GM12878 (cell line): ENCODE data around the gene MOB2. TPM values are rescaled to one million over a fixed set of nuclear protein-coding genes. Genes with fewer than 3 reads are reported as not detected.

Experiments used
- ATAC-seq: fragments of 200-7000 bp; cut with Tn5 transposase; 3 replicates; pipeline ENCODE4 v1.9.1; 2020; ENCODE audit warnings: mild to moderate bottlenecking, moderate library complexity
- BruUV-seq: library from RNA; stranded (reverse); fragments of 400-500 nt; replicated peaks from 2 replicates; lab custom pipeline; 2021; lab: Mats Ljungman, UMichigan
- CTCF ChIA-PET: fragments of 300-600 bp; sonication (Branson Sonifier 250); formaldehyde crosslinking; extraction: SDS; loops from one replicate; lab custom pipeline; 2021; ENCODE audit warnings: inconsistent platforms; lab: Yijun Ruan, JAX
- POLR2A ChIA-PET: fragments of 350-600 bp; formaldehyde crosslinking; extraction: SDS; loops from one replicate; lab custom pipeline; 2021; ENCODE audit warnings: inconsistent platforms; lab: Charles Lee
- RAD21 ChIA-PET: fragments of 300-600 bp; sonication (Branson Sonifier 250); formaldehyde crosslinking; loops from one replicate; lab custom pipeline; 2023; ENCODE audit warnings: antibody characterized with exemption; ENCODE audit not compliant: unreplicated experiment; lab: Charles Lee
- SMC1A ChIA-PET: fragments of 300-600 bp; sonication (Branson Sonifier 250); formaldehyde crosslinking; loops from one replicate; lab custom pipeline; 2023; ENCODE audit not compliant: unreplicated experiment, uncharacterized antibody; lab: Charles Lee
- DNase-seq: peaks from one replicate; pipeline ENCODE4 v3.0.0-alpha.2; 2011; ENCODE audit warnings: low read depth, low spot score
- FAIRE-seq: peaks from 3 replicates; lab custom pipeline; 2011; peaks lifted over from hg19 to GRCh38; lab: Jason Lieb, UNC
- H2AFZ ChIP-seq: 2 replicates; pipeline ENCODE4 v1.6.0; 2011; ENCODE audit warnings: low read depth, low read length, control low read depth; ENCODE audit not compliant: control insufficient read depth
- H3K27ac ChIP-seq: 2 replicates; pipeline ENCODE4 v1.5.1; 2011; ENCODE audit warnings: control low read depth; ENCODE audit not compliant: control insufficient read depth, insufficient read depth
- H3K27me3 ChIP-seq, 2 experiments: replicated peaks in 1 of 2; 2 replicates each; pipeline versions ENCODE4 v1.6.0 to v1.6.1; 2011; ENCODE audit warnings: low read length in 1 of 2; ENCODE audit not compliant: control insufficient read depth in 2 of 2, insufficient read depth in 2 of 2
- H3K36me3 ChIP-seq, 2 experiments: 2 replicates each; pipeline ENCODE4 v1.5.1; 2011; ENCODE audit warnings: low read length in 1 of 2; ENCODE audit not compliant: control insufficient read depth in 2 of 2, insufficient read depth in 2 of 2
- H3K4me1 ChIP-seq: 2 replicates; pipeline ENCODE4 v1.6.1; 2011; ENCODE audit warnings: mild to moderate bottlenecking, low read length, moderate library complexity, mixed read lengths; ENCODE audit not compliant: control insufficient read depth, insufficient read depth
- H3K4me2 ChIP-seq: 2 replicates; pipeline ENCODE4 v1.6.0; 2011; ENCODE audit warnings: control low read depth; ENCODE audit not compliant: control insufficient read depth, insufficient read depth
- H3K4me3 ChIP-seq: fragments of 200-600 bp; sonication (generic); 2 replicates; pipeline ENCODE4 v1.5.1; 2016
- H3K79me2 ChIP-seq: 2 replicates; pipeline ENCODE4 v1.6.0; 2011; ENCODE audit warnings: low read length; ENCODE audit not compliant: control insufficient read depth, insufficient read depth
- H3K9ac ChIP-seq: 2 replicates; pipeline ENCODE4 v1.8.0; 2011; ENCODE audit warnings: low read length, control low read depth, mixed read lengths; ENCODE audit not compliant: control insufficient read depth, insufficient read depth
- H3K9me3 ChIP-seq: replicated peaks from 3 replicates; pipeline ENCODE4 v1.5.1; 2011; ENCODE audit warnings: mild to moderate bottlenecking, low read length; ENCODE audit not compliant: control insufficient read depth, insufficient read depth
- H4K20me1 ChIP-seq: 2 replicates; pipeline ENCODE4 v1.6.0; 2011; ENCODE audit not compliant: control insufficient read depth, insufficient read depth
- CBFB ChIP-seq: IDR thresholded peaks from 2 replicates; pipeline ENCODE4 v1.6.1; 2016; ENCODE audit warnings: antibody characterized with exemption, low read depth
- EZH2 ChIP-seq: IDR thresholded peaks from 2 replicates; pipeline ENCODE4 v1.6.1; 2012; ENCODE audit warnings: low read depth, mild to moderate bottlenecking, control low read depth, inconsistent platforms, low read length, borderline replicate concordance; ENCODE audit not compliant: control insufficient read depth
- JUNB ChIP-seq: IDR thresholded peaks from 2 replicates; pipeline ENCODE4 v1.6.1; 2016; ENCODE audit warnings: antibody characterized with exemption, mild to moderate bottlenecking
- RUNX3 ChIP-seq: IDR thresholded peaks from 2 replicates; pipeline ENCODE4 v1.6.1; 2012; ENCODE audit warnings: low read length, inconsistent platforms
- SP1 ChIP-seq: IDR thresholded peaks from one replicate; pipeline ENCODE4 v1.6.1; 2011; ENCODE audit warnings: low read depth, low read length
- TCF12 ChIP-seq: IDR thresholded peaks from 2 replicates; pipeline ENCODE4 v1.6.1; 2011; ENCODE audit warnings: low read depth, mild to moderate bottlenecking, low read length
- WGBS: methylation state at CpG from one replicate; pipeline ENCODE4 v1.1.6; 2016; ENCODE audit warnings: low lambda C conversion rate; ENCODE audit not compliant: insufficient replicate concordance, insufficient coverage; ENCODE audit errors: missing lambda C conversion rate; 5-methylcytosine and 5-hydroxymethylcytosine counted together
- in situ Hi-C: fragments of 300-500 bp; cut with MboI; formaldehyde crosslinking; loops from 9 replicates; pipeline ENCODE4 v1.14.3; 2018; ENCODE audit warnings: mixed read lengths
- intact Hi-C: fragments of 100-400 bp; cut with micrococcal nuclease; formaldehyde crosslinking; loops from one replicate; pipeline ENCODE4 v1.14.2; 2022; ENCODE audit not compliant: unreplicated experiment
- polyA plus RNA-seq, 11 experiments: library from polyadenylated mRNA; depleted of rRNA in 4 of 11; unstranded in 6 of 11; stranded (reverse) in 5 of 11; fragments of >200 nt; fragmentation: Nextera tagmentation in 4 of 11; fragmentation: Illumina TruSeq in 1 of 11; extraction: Ambion mirVana in 4 of 11; extraction: Trizol in 1 of 11; gene quantifications; 1 replicate in 1 of 11; 2 replicates in 10 of 11; pipeline versions ENCODE4 v1.2.1 to v1.2.3, GENCODE V29; 2011 to 2016; ENCODE audit warnings: inconsistent platforms in 2 of 11, missing spikeins in 2 of 11, low read depth in 1 of 11
- total RNA-seq, 4 experiments: library from RNA; depleted of rRNA in 3 of 4; stranded (reverse); fragments of >200 nt in 3 of 4; fragmentation: Illumina TruSeq in 1 of 4; extraction: Trizol in 1 of 4; gene quantifications; 2 replicates each; pipeline versions ENCODE4 v1.2.1 to v1.2.3, GENCODE V29; 2013 to 2021

Gene MOB2
- total and polyA plus RNA-seq, 10 of the 15 experiments (the other 5 are each of a cell fraction or from before 2014, with no cell fraction given), result 0.10 to 34.6 (median 15.5) TPM

DNA sequence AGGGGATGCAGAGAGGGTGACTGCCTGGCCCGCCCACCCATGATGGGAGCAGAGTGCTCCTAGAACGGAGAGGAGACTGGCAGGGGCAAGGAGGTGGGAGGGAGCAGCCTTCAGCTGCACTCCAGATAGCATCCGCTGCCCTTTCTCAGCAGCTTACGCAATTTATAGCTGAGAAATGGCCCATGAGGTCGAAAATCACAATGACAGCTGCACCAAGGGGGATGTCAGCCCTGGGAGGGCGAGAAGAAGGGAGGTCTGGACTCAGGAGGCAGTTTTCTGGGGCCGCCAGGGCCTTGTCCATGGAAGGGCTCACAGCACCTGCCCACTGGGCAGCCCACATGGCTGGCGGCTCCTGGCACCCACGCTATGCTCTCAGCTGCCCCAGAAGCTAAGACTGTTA is 17.6 kb upstream of the MOB2 start:
- ATAC-seq (no peak), DNase-seq (no peak)
- 0 out of 2 replicates have a peak, but pooled peaks cover under 1% of the 10 kb centered on the region for H4K20me1 ChIP-seq
- H3K9ac ChIP-seq, result no peak overlapping the region
- no peak overlapping the region for H3K4me3 ChIP-seq
- in situ Hi-C loops, result no loop called here
- ChIA-PET SMC1A (no interaction called here), POLR2A (no interaction called here), CTCF (no interaction called here)
- H2AFZ ChIP-seq, result no peak overlapping the region
- intact Hi-C loops, result no loop called here
- H3K9me3 ChIP-seq, result no peaks in the 10 kb centered on the region; the same call in 2 of the 3 replicates
- H3K36me3 ChIP-seq, result peaks cover 0 to 2% of the 10 kb centered on the region in 2 experiments; a peak in 2 of 4 replicates
- no peak overlapping the region for H3K4me2 ChIP-seq
- no peaks in the 10 kb centered on the region for H3K4me1 ChIP-seq
- no TSS peak for BruUV-seq
- no peak for TF ChIP-seq EZH2
- no peak for TF ChIP-seq CBFB
- TF ChIP-seq RUNX3, result no peak
- TF ChIP-seq, all 136 proteins: peak for 0
- RAD21 ChIA-PET, result no interaction called here
- H3K79me2 ChIP-seq, result no peaks in the 10 kb centered on the region; the same call in none of the 2 replicates
- H3K27me3 ChIP-seq, result no peaks in the 10 kb centered on the region
- H3K27ac ChIP-seq, result no peak overlapping the region
- 83% methylated on average over 9 of the region's 9 CpGs for WGBS
- no peak for FAIRE-seq

DNA sequence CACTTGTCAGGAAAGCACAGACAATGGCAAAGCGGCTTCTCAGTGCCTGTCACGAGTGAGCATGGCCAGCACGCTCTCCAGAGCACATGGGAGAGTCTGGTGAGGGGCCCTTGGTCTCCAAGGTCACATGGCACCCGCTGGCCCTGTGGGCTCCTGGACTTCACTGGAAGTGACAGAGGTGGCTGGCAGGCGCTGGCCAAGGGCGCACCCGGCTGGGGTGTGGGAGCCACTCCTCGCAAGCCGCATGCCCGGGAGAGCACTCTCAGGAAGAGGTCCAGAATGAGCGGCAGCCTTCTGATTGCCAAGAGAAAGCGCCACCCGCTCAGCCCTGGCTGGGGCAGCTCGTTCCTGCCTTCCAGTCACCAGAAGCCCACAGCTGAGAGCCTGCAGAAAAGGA is 17.1 kb upstream of the MOB2 start:
- no TSS peak for BruUV-seq
- Histone ChIP-seq H3K27ac (no peak overlapping the region), H3K27me3 (no peaks in the 10 kb centered on the region), H3K9me3 (no peaks in the 10 kb centered on the region; the same call in 2 of the 3 replicates), H3K4me3 (no peak overlapping the region), H3K36me3 (peaks cover 0 to 2% of the 10 kb centered on the region in 2 experiments; a peak in 2 of 4 replicates), H3K9ac (no peak overlapping the region), H4K20me1 (no peaks in the 10 kb centered on the region), H2AFZ (no peak overlapping the region), H3K4me1 (no peaks in the 10 kb centered on the region), H3K79me2 (no peaks in the 10 kb centered on the region; the same call in none of the 2 replicates), H3K4me2 (no peak overlapping the region)
- in situ Hi-C loops (no loop called here), intact Hi-C loops (no loop called here)
- CTCF ChIA-PET, result no interaction called here
- no peak for TF ChIP-seq JUNB
- TF ChIP-seq TCF12, result no peak
- no peak for TF ChIP-seq SP1
- SMC1A ChIA-PET, result no interaction called here
- no peak for FAIRE-seq
- 88% methylated on average over 14 of the region's 14 CpGs for WGBS
- POLR2A ChIA-PET, result no interaction called here
- no peak for DNase-seq
- ATAC-seq, result no peak
- RAD21 ChIA-PET, result no interaction called here
